GM12878 (cell line): ENCODE data around the gene PRR18. TPM values are rescaled to one million over a fixed set of nuclear protein-coding genes. Genes with fewer than 3 reads are reported as not detected.

Experiments
- ATAC-seq: fragments of 200-7000 bp; cut with Tn5 transposase; 3 replicates; pipeline ENCODE4 v1.9.1; 2020; ENCODE audit warnings: mild to moderate bottlenecking, moderate library complexity
- BruUV-seq: library from RNA; stranded (reverse); fragments of 400-500 nt; replicated peaks from 2 replicates; lab custom pipeline; 2021; lab: Mats Ljungman, UMichigan
- CTCF ChIA-PET: fragments of 300-600 bp; sonication (Branson Sonifier 250); formaldehyde crosslinking; extraction: SDS; loops from one replicate; lab custom pipeline; 2021; ENCODE audit warnings: inconsistent platforms; lab: Yijun Ruan, JAX
- POLR2A ChIA-PET: fragments of 350-600 bp; formaldehyde crosslinking; extraction: SDS; loops from one replicate; lab custom pipeline; 2021; ENCODE audit warnings: inconsistent platforms; lab: Charles Lee
- RAD21 ChIA-PET: fragments of 300-600 bp; sonication (Branson Sonifier 250); formaldehyde crosslinking; loops from one replicate; lab custom pipeline; 2023; ENCODE audit warnings: antibody characterized with exemption; ENCODE audit not compliant: unreplicated experiment; lab: Charles Lee
- SMC1A ChIA-PET: fragments of 300-600 bp; sonication (Branson Sonifier 250); formaldehyde crosslinking; loops from one replicate; lab custom pipeline; 2023; ENCODE audit not compliant: unreplicated experiment, uncharacterized antibody; lab: Charles Lee
- DNase-seq: peaks from one replicate; pipeline ENCODE4 v3.0.0-alpha.2; 2011; ENCODE audit warnings: low read depth, low spot score
- FAIRE-seq: peaks from 3 replicates; lab custom pipeline; 2011; peaks lifted over from hg19 to GRCh38; lab: Jason Lieb, UNC
- H2AFZ ChIP-seq: 2 replicates; pipeline ENCODE4 v1.6.0; 2011; ENCODE audit warnings: low read depth, low read length, control low read depth; ENCODE audit not compliant: control insufficient read depth
- H3K27ac ChIP-seq: 2 replicates; pipeline ENCODE4 v1.5.1; 2011; ENCODE audit warnings: control low read depth; ENCODE audit not compliant: control insufficient read depth, insufficient read depth
- H3K27me3 ChIP-seq, 2 experiments: replicated peaks in 1 of 2; 2 replicates each; pipeline versions ENCODE4 v1.6.0 to v1.6.1; 2011; ENCODE audit warnings: low read length in 1 of 2; ENCODE audit not compliant: control insufficient read depth in 2 of 2, insufficient read depth in 2 of 2
- H3K36me3 ChIP-seq, 2 experiments: 2 replicates each; pipeline ENCODE4 v1.5.1; 2011; ENCODE audit warnings: low read length in 1 of 2; ENCODE audit not compliant: control insufficient read depth in 2 of 2, insufficient read depth in 2 of 2
- H3K4me1 ChIP-seq: 2 replicates; pipeline ENCODE4 v1.6.1; 2011; ENCODE audit warnings: mild to moderate bottlenecking, low read length, moderate library complexity, mixed read lengths; ENCODE audit not compliant: control insufficient read depth, insufficient read depth
- H3K4me2 ChIP-seq: 2 replicates; pipeline ENCODE4 v1.6.0; 2011; ENCODE audit warnings: control low read depth; ENCODE audit not compliant: control insufficient read depth, insufficient read depth
- H3K4me3 ChIP-seq: fragments of 200-600 bp; sonication (generic); 2 replicates; pipeline ENCODE4 v1.5.1; 2016
- H3K79me2 ChIP-seq: 2 replicates; pipeline ENCODE4 v1.6.0; 2011; ENCODE audit warnings: low read length; ENCODE audit not compliant: control insufficient read depth, insufficient read depth
- H3K9ac ChIP-seq: 2 replicates; pipeline ENCODE4 v1.8.0; 2011; ENCODE audit warnings: low read length, control low read depth, mixed read lengths; ENCODE audit not compliant: control insufficient read depth, insufficient read depth
- H3K9me3 ChIP-seq: replicated peaks from 3 replicates; pipeline ENCODE4 v1.5.1; 2011; ENCODE audit warnings: mild to moderate bottlenecking, low read length; ENCODE audit not compliant: control insufficient read depth, insufficient read depth
- H4K20me1 ChIP-seq: 2 replicates; pipeline ENCODE4 v1.6.0; 2011; ENCODE audit not compliant: control insufficient read depth, insufficient read depth
- ATF7 ChIP-seq: fragments of 450-650 bp; IDR thresholded peaks from 2 replicates; pipeline ENCODE4 v1.6.1; 2016; ENCODE audit warnings: low read depth, mild to moderate bottlenecking
- CREM ChIP-seq: IDR thresholded peaks from 2 replicates; pipeline ENCODE4 v1.6.1; 2014; ENCODE audit warnings: antibody characterized with exemption, low read depth
- FOXM1 ChIP-seq: IDR thresholded peaks from 2 replicates; pipeline ENCODE4 v1.6.1; 2012; ENCODE audit warnings: low read depth, mild to moderate bottlenecking, inconsistent platforms, low read length, moderate library complexity
- GABPA ChIP-seq: IDR thresholded peaks from 2 replicates; pipeline ENCODE4 v1.6.1; 2014; ENCODE audit warnings: antibody characterized with exemption, low read depth, mild to moderate bottlenecking, inconsistent platforms
- GATAD2B ChIP-seq: fragments of 450-650 bp; conservative IDR thresholded peaks from 2 replicates; pipeline ENCODE4 v1.6.1; 2017; ENCODE audit warnings: low read depth, mild to moderate bottlenecking, moderate library complexity
- JUNB ChIP-seq: IDR thresholded peaks from 2 replicates; pipeline ENCODE4 v1.6.1; 2016; ENCODE audit warnings: antibody characterized with exemption, mild to moderate bottlenecking
- KAT2A ChIP-seq: conservative IDR thresholded peaks from 2 replicates; pipeline ENCODE4 v1.6.1; 2011; ENCODE audit warnings: low read depth, low read length; ENCODE audit not compliant: control insufficient read depth
- NBN ChIP-seq: fragments of 450-650 bp; IDR thresholded peaks from 2 replicates; pipeline ENCODE4 v1.6.1; 2016
- PAX5 ChIP-seq: IDR thresholded peaks from 2 replicates; pipeline ENCODE4 v1.6.1; 2011; ENCODE audit warnings: low read depth, low read length, borderline replicate concordance
- PAX8 ChIP-seq: fragments of 450-650 bp; IDR thresholded peaks from 2 replicates; pipeline ENCODE4 v1.6.1; 2017; ENCODE audit warnings: mild to moderate bottlenecking, moderate library complexity
- PML ChIP-seq: IDR thresholded peaks from 2 replicates; pipeline ENCODE4 v1.6.1; 2012; ENCODE audit warnings: low read length, inconsistent platforms
- POLR2AphosphoS5 ChIP-seq: IDR thresholded peaks from 2 replicates; pipeline ENCODE4 v1.6.1; 2011; ENCODE audit warnings: mild to moderate bottlenecking, low read length, inconsistent platforms
- POU2F2 ChIP-seq: IDR thresholded peaks from 3 replicates; pipeline ENCODE4 v1.6.1; 2011; ENCODE audit warnings: low read depth, mild to moderate bottlenecking, low read length, borderline replicate concordance
- TCF12 ChIP-seq: IDR thresholded peaks from 2 replicates; pipeline ENCODE4 v1.6.1; 2011; ENCODE audit warnings: low read depth, mild to moderate bottlenecking, low read length
- ZNF207 ChIP-seq: fragments of 450-650 bp; IDR thresholded peaks from 2 replicates; pipeline ENCODE4 v1.6.1; 2014; ENCODE audit warnings: antibody characterized with exemption, mild to moderate bottlenecking, borderline replicate concordance
- ZNF274 ChIP-seq: IDR thresholded peaks from one replicate; pipeline ENCODE4 v1.8.0; 2011; ENCODE audit not compliant: insufficient read length, insufficient read depth
- WGBS: methylation state at CpG from one replicate; pipeline ENCODE4 v1.1.6; 2016; ENCODE audit warnings: low lambda C conversion rate; ENCODE audit not compliant: insufficient replicate concordance, insufficient coverage; ENCODE audit errors: missing lambda C conversion rate; 5-methylcytosine and 5-hydroxymethylcytosine counted together
- in situ Hi-C: fragments of 300-500 bp; cut with MboI; formaldehyde crosslinking; loops from 9 replicates; pipeline ENCODE4 v1.14.3; 2018; ENCODE audit warnings: mixed read lengths
- intact Hi-C: fragments of 100-400 bp; cut with micrococcal nuclease; formaldehyde crosslinking; loops from one replicate; pipeline ENCODE4 v1.14.2; 2022; ENCODE audit not compliant: unreplicated experiment
- polyA plus RNA-seq, 11 experiments: library from polyadenylated mRNA; depleted of rRNA in 4 of 11; unstranded in 6 of 11; stranded (reverse) in 5 of 11; fragments of >200 nt; fragmentation: Nextera tagmentation in 4 of 11; fragmentation: Illumina TruSeq in 1 of 11; extraction: Ambion mirVana in 4 of 11; extraction: Trizol in 1 of 11; gene quantifications; 1 replicate in 1 of 11; 2 replicates in 10 of 11; pipeline versions ENCODE4 v1.2.1 to v1.2.3, GENCODE V29; 2011 to 2016; ENCODE audit warnings: inconsistent platforms in 2 of 11, missing spikeins in 2 of 11, low read depth in 1 of 11
- total RNA-seq, 4 experiments: library from RNA; depleted of rRNA in 3 of 4; stranded (reverse); fragments of >200 nt in 3 of 4; fragmentation: Illumina TruSeq in 1 of 4; extraction: Trizol in 1 of 4; gene quantifications; 2 replicates each; pipeline versions ENCODE4 v1.2.1 to v1.2.3, GENCODE V29; 2013 to 2021
- TF ChIP-seq, protein P1 (sequence below): IDR thresholded peaks from 2 replicates; pipeline ENCODE4 v1.6.1; 2012; ENCODE audit warnings: low read depth, low read length, improper control_type of control experiment
- TF ChIP-seq, protein P2 (sequence below): fragments of 450-650 bp; IDR thresholded peaks from 2 replicates; pipeline ENCODE4 v1.6.1; 2017; ENCODE audit warnings: antibody characterized with exemption, mild to moderate bottlenecking, moderate library complexity

Gene PRR18
- total and polyA plus RNA-seq, 10 of the 15 experiments (the other 5 are each of a cell fraction or from before 2014, with no cell fraction given): 0.13 to 8.2 (median 1.6) TPM

DNA sequence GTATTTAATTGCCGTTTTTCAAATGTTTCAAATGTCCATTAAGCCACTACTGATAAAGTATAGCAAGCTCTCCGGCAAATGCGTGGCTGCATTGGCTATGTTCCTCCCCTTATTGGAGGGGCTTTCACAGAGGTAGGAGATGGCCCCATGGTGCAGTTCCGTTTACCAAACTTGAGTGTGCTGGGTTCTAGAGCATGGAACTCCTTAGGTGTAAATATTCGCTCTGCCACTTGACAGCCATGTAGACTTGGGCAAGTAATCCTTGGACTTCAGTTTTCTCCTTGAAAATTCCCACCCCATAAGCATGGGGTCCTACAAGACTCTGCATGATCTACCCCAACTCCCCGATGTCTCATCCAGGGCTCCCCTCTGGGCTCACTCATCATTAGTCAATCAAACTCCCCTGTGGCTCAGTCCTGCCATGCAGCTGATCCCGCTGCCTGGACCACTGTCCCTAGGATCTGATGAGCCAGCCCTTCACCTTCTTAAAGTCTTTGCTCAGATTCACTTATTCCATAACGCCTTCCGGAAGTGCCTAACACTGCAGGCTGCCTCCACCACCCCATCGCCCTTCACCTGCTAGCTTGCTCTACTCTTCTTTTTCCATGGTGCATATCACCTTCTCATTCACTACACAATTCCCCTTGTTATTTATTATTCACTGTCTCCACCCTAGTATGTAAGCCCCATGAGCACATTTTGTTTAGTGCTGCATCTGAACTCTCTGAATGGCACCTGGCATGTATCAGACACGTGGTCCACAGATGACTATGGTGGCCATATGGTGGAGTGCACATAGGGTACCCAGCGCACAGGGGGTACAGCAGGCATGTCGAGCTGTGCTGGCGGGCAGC lies 18.8 kb downstream of the PRR18 start (continued):
- TF ChIP-seq POLR2AphosphoS5: no peak
- no peak for TF ChIP-seq GATAD2B
- no peak for TF ChIP-seq KAT2A
- TF ChIP-seq PAX8: no peak
- TF ChIP-seq, protein P1, sequence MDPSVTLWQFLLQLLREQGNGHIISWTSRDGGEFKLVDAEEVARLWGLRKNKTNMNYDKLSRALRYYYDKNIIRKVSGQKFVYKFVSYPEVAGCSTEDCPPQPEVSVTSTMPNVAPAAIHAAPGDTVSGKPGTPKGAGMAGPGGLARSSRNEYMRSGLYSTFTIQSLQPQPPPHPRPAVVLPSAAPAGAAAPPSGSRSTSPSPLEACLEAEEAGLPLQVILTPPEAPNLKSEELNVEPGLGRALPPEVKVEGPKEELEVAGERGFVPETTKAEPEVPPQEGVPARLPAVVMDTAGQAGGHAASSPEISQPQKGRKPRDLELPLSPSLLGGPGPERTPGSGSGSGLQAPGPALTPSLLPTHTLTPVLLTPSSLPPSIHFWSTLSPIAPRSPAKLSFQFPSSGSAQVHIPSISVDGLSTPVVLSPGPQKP: no peak

DNA sequence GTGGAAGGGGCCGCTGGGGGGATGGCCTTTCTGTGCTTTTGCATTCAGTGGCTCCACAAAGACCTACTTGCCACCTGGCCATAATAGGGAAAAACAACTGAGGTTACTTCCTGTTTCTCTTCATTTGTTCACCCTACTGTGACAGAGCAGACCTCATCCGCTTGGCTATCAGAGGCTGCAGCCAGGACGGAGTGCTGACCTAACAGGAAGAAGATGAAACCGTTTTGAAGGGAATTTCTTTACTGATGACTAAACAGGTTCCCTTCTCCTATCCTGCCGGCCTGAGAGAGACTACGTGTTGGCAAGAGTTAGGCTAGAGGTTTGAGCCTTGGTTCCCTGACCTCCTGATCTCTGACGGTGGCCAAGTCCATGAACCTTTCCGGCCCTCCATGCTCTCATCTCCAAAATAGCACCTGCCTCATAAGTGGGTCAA lies 21.3 kb downstream of the PRR18 start:
- in situ Hi-C loops: no loop called here
- peak overlapping the region; percentile 67 for H3K27ac ChIP-seq
- intact Hi-C loops: no loop called here
- H3K4me2 ChIP-seq: peak overlapping the region; percentile 61
- ATAC-seq (peak; percentile 97), DNase-seq (peak; percentile 83), FAIRE-seq (peak; percentile 90)
- no peaks in the 10 kb centered on the region for H4K20me1 ChIP-seq
- no peaks in the 10 kb centered on the region for H3K36me3 ChIP-seq
- RAD21 ChIA-PET: no interaction called here
- peak overlapping the region; percentile 11; the same call in 1 of the 2 replicates for H3K9ac ChIP-seq
- no TSS peak for BruUV-seq
- H3K4me3 ChIP-seq: no peak overlapping the region
- SMC1A ChIA-PET: interaction anchor here (0.8 to 1.9 kb wide), 3 partner anchors 9 to 113 kb away, joined by 3 to 7 read pairs (median 4); no protein-coding TSS in a partner anchor
- CTCF ChIA-PET: interaction anchor here (1.0 to 2.9 kb wide), 3 partner anchors 15 to 44 kb away, joined by 3 to 11 read pairs (median 5); no protein-coding TSS in a partner anchor
- no peaks in the 10 kb centered on the region for H3K27me3 ChIP-seq
- peak overlapping the region; percentile 81 for H2AFZ ChIP-seq
- 17% methylated on average over 8 of the region's 8 CpGs for WGBS
- H3K79me2 ChIP-seq: no peaks in the 10 kb centered on the region
- H3K9me3 ChIP-seq: no peaks in the 10 kb centered on the region; the same call in 2 of the 3 replicates
- POLR2A ChIA-PET: no interaction called here
- peaks cover 9% of the 10 kb centered on the region for H3K4me1 ChIP-seq
- TF ChIP-seq PAX5 (peak; percentile 91), FOXM1 (0 out of 2 replicates have a peak, but pooled peaks have one; percentile 36), ATF7 (no peak; the same call in 1 of the 2 replicates), CREM (peak; percentile 62; the same call in 1 of the 2 replicates), ZNF274 (no peak), TCF12 (peak; percentile 50; the same call in 1 of the 2 replicates), POU2F2 (peak; percentile 7; the same call in 1 of the 3 replicates), GABPA (peak; percentile 58; the same call in 1 of the 2 replicates), PML (no peak; the same call in 1 of the 2 replicates), NBN (0 out of 2 replicates have a peak, but pooled peaks have one; percentile 40), JUNB (peak; percentile 35; the same call in 1 of the 2 replicates), ZNF207 (no peak; the same call in 1 of the 2 replicates)
- TF ChIP-seq, protein P1: 0 out of 2 replicates have a peak, but pooled peaks have one; percentile 26
- TF ChIP-seq, protein P2, sequence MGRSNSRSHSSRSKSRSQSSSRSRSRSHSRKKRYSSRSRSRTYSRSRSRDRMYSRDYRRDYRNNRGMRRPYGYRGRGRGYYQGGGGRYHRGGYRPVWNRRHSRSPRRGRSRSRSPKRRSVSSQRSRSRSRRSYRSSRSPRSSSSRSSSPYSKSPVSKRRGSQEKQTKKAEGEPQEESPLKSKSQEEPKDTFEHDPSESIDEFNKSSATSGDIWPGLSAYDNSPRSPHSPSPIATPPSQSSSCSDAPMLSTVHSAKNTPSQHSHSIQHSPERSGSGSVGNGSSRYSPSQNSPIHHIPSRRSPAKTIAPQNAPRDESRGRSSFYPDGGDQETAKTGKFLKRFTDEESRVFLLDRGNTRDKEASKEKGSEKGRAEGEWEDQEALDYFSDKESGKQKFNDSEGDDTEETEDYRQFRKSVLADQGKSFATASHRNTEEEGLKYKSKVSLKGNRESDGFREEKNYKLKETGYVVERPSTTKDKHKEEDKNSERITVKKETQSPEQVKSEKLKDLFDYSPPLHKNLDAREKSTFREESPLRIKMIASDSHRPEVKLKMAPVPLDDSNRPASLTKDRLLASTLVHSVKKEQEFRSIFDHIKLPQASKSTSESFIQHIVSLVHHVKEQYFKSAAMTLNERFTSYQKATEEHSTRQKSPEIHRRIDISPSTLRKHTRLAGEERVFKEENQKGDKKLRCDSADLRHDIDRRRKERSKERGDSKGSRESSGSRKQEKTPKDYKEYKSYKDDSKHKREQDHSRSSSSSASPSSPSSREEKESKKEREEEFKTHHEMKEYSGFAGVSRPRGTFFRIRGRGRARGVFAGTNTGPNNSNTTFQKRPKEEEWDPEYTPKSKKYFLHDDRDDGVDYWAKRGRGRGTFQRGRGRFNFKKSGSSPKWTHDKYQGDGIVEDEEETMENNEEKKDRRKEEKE: no peak
